G401.6 (cell line): ENCODE data around the gene ADGRV1.
"Not testable (repeated sequence)": the region's sequence is repeated elsewhere in the genome, so short reads cannot be mapped to it uniquely, and the experiment has no call there.

Experiments
- FAIRE-seq: peaks from 2 replicates; lab custom pipeline; 2012; peaks lifted over from hg19 to GRCh38; lab: Jason Lieb, UNC

ADGRV1 gene

DNA sequence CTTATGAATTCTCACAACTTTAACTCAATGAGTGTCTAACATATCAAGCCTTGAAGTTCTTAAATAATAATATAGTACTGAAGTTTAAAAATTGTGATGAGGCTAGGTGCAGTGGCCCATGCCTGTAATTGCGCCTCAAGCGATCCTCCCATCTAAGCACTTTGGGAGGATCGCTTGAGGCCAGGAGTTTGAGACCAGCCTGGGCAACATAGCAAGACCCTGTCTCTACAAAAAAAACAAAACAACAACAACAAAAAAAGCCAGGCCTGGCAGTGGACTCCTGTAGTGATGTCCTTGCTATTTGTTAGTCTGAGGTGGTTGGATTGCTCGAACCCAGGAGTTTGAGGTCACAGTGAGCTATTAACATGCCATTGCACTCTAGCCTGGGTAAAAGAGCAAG, 98.4 kb downstream of the ADGRV1 start:
- FAIRE-seq, result no peak

DNA sequence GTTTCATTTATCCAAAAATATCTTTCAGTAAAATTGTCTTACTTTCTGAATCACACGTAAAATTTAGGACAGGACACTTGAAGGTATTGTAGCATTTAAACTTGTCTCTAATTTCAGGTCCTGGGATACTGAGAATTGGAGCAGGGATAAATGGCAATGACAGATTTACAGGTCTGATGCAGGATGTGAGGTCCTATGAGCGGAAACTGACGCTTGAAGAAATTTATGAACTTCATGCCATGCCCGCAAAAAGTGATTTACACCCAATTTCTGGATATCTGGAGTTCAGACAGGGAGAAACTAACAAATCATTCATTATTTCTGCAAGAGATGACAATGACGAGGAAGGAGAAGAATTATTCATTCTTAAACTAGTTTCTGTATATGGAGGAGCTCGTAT, 99.2 kb downstream of the ADGRV1 start:
- no peak for FAIRE-seq

DNA sequence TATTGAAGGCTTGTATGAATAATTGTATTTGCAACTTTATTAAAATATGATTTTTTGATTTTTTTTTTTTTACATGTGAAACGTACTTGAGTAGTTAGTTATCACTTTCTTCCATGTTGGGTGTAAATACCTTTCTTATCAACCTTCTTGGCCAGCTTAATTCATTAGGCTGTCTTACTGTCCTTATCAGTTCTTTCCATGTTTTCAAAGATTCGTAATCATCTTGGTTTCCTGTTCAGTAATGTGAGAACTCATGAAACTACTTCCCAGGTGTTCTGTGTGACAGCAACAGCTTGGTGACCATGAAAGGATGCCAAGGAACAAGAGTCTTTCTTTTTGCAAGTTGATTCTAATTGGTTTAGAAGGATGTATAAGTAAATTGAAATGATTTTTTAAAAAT, 100.0 kb downstream of the ADGRV1 start:
- no peak for FAIRE-seq

DNA sequence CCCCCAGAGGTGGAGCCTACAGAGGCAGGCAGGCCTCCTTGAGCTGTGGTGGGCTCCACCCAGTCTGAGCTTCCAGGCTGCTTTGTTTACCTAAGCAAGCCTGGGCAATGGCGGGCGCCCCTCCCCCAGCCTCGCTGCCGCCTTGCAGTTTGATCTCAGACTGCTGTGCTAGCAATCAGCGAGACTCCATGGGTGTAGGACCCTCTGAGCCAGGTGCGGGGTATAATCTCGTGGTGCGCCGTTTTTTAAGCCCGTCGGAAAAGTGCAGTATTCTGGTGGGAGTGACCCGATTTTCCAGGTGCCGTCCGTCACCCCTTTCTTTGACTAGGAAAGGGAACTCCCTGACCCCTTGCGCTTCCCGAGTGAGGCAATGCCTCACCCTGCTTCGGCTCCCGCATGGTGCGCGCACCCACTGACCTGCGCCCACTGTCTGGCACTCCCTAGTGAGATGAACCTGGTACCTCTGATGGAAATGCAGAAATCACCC, 109.5 kb downstream of the ADGRV1 start:
- FAIRE-seq, result not testable (repeated sequence)

DNA sequence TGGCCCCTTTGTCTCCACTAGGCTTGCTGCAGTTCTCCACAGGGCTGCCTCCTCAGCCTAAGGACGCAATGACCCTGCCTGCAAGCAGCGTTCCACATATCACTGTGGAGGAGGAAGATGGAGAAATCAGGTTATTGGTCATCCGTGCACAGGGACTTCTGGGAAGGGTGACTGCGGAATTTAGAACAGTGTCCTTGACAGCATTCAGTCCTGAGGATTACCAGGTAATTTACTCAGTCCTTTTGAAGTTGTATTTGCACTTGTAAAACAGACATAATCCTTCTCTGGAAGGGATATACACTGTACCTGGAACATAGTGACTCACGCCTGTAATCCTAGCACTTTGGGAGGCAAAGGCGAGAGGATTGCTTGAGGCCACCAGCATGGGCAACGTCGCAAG, 116.6 kb downstream of the ADGRV1 start:
- FAIRE-seq, result no peak

DNA sequence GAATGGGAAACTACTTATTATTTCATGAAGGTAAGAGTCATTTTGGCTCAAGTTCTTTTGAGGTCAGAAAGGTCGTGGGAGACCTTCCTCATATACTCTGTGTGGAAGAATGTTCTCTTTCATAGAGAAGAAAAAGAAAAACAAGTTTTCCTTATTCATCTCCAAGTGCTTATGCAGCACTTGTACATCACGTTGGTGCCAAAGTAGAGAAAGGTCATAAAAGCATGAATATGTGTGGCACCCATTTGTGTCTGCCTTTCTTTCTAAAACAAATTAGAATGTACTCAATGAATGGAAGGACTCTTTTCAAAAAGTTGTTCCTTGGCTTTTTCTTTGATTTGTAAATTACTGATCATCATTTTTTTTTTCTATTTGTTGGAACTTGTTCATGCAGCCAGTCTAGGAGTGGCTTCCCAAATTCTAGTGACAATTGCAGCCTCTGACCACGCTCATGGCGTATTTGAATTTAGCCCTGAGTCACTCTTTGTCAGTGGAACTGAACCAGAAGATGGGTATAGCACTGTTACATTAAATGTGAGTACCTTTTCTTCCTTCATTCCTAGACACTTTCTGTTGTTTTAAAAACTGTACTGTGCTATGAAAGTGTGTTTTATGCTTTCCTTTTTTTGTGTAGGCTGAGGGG, 122.4 kb downstream of the ADGRV1 start:
- FAIRE-seq, result no peak

DNA sequence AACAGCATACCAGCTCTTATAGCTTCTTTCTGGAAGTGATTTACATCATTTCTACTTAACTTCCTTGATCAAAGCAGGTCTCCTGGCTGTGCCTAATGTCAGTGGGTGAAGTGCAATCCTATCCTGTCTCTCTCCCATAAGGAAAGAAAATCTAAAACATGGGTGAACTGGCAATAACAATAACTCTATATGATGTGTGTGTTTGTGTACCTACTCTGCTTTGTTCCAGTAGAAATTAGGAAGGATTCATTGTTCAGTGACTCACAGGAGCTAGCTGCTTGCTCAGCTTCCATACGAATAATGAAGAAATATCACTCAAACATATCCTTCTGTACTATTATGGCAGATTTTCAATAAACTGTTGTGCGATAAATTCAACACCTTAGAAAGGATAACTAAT, 123.7 kb downstream of the ADGRV1 start:
- no peak for FAIRE-seq

DNA sequence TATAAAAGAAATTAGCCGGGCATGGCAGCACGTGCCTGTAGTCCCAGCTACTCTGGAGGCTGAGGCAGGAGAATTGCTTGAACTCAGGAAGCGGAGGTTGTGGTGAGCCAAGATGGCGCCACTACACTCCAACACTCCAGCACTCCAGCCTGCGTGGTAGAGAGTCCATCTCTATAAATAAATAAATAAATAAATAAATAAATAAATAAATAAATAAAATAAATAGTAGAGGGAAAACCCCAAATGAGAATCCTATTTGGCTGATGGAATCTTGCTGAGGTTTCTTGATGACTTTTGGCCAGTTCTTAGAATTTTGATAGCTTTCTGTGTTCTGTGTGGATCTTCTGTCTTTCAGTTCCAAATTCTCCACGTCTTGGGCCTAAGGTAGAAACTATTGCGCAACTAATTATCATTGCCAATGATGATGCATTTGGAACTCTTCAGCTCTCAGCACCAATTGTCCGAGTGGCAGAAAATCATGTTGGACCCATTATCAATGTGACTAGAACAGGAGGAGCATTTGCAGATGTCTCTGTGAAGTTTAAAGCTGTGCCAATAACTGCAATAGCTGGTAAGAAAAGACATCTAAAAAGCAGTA, 126.9 kb downstream of the ADGRV1 start:
- FAIRE-seq, result no peak

DNA sequence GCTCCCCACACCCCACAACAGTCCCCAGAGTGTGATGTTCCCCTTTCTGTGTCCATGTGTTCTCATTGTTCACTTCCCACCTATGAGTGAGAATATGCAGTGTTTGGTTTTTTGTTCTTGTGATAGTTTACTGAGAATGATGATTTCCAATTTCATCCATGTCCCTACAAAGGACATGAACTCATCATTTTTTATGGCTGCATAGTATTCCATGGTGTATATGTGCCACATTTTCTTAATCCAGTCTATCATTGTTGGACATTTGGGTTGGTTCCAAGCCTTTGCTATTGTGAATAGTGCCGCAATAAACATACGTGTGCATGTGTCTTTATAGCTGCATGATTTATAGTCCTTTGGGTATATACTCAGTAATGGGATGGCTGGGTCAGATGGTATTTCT, 127.8 kb downstream of the ADGRV1 start:
- not testable (repeated sequence) for FAIRE-seq

DNA sequence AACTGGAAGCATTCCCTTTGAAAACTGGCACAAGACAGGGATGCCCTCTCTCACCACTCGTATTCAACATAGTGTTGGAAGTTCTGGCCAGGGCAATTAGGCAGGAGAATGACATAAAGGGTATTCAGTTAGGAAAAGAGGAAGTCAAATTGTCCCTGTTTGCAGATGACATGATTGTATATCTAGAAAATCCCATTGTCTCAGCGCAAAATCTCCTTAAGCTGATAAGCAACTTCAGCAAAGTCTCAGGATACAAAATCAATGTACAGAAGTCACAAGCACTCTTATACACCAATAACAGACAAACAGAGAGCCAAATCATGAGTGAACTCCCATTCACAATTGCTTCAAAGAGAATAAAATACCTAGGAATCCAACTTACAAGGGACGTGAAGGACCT, 128.9 kb downstream of the ADGRV1 start:
- FAIRE-seq, result not testable (repeated sequence)

DNA sequence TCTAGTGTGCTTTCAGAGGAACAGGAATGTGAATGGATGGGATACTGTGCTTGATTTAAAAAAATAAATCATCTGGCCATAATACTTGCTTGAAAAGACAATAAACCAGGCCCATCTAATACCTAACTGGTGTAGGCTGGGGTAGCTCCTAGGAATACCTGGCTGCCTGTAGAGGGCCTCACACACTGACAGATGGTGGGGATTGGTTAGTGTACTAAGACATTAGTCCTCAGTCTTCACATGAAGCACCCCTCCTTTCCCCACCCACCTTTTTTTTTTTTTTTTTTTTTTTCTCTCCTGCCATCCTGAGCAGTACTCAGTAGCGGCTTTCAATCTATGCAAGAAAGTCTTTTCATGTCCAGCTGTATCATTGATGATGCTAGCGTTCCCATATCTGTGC, 130.5 kb downstream of the ADGRV1 start:
- FAIRE-seq, result no peak

DNA sequence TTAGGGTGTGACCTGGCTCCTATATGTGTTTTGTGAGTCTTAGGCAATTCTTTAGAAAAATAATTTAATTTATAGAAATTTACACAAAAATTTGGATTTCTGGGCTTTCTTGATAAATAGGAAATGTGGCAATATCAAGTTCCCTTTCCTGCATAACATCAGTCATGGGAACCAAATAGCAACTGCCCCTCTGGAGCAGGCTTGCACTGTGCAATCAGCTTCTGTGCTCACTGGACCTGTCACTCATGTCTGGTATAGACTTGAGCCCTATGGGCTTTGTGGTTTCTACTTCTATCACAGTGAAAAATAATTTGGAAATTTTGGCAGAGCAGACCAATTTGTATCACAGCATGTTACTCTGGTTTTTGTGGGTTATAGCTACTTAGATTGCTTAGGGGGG, 131.7 kb downstream of the ADGRV1 start:
- FAIRE-seq, result no peak

DNA sequence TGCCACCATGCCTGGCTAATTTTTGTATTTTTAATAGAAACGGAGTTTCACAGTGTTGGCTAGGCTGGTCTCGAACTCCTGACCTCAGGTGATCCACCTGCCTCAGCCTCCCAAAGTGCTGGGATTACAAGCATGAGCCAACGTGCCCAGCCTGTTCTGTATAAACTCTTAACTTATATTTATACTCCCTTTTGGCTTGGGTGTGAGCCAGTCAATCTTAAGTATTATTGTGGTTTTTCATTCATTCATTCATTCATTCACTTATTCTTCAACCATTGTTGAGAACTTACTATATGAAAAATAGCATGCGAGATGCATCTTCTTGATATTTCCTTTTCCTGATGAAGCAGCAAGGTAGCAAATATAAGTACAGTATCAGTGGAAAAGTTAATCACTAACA, 132.9 kb downstream of the ADGRV1 start:
- FAIRE-seq, result no peak

DNA sequence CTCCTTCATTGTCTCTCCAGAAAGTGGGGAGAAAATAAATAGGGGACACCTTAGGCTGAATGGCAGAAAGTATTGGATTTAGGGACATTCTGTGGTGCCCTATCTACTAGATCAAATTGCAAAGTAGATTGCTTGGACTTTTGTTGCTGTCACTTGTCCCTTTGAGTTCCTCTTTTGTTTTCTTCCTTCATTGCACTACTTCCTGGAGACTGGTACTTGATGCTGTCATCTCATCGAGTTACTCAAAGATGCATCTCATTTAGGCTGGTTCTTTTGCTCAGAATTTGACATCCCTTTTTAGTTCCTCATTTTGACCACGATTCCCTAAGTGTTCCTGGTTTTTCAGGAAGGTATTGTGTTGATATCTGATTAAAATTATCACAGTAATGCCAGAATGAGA, 137.6 kb downstream of the ADGRV1 start:
- FAIRE-seq, result no peak

DNA sequence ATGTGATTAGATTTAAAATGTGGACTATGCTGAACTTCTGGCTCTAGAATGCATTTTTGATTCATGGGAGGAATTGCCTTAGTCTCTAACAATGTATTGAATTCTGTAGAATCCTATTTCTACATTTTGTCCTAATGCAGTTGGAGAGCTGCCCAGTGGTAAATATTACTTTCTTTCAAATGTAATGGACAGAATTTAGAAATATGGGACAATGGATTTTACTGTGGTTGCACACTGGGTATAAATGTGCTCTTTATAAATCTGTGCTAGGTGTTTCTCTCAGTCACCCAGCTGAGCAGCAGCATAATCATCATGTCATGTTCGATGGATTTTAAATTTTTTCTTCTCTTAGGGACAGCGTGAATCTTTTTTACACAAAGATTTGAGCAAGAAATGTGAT, 141.7 kb downstream of the ADGRV1 start:
- FAIRE-seq, result no peak

DNA sequence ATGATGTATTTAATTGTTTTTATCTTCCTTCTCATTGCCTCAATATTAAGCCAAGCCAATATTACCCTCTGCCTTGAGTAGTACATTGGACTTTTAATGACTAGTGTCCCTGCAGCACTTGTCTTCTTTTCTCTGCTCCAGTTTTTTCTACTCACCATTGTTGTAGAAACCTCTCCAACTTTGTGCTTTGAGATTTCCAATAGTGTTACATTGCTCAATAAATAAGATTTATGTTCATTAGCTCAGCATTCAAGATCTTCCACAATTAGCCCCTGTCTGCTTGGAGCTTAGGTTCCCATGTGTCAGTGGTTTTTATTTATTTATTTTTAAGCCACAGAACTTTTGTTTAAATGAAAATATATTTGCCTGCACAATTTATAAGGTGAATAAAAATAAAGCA, 145.3 kb downstream of the ADGRV1 start:
- no peak for FAIRE-seq

DNA sequence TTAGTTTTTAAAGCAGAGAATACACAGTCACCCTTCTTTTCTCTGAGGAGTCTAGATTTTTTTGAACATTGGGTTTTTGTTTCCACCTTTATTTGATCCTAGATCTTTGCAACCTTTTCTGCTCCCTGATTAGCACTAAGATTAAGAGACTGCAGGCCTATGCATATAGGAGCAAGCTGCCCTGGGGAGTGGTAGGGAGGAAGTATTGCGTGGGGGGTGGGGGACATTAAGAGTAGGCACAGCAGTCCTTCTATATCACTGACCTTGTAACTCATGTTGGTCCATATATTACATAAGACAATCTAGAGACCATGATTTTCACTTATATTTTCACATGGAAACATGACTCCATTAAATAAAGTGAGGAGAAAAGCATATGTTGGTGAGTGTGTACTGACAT, 149.1 kb downstream of the ADGRV1 start:
- no peak for FAIRE-seq

DNA sequence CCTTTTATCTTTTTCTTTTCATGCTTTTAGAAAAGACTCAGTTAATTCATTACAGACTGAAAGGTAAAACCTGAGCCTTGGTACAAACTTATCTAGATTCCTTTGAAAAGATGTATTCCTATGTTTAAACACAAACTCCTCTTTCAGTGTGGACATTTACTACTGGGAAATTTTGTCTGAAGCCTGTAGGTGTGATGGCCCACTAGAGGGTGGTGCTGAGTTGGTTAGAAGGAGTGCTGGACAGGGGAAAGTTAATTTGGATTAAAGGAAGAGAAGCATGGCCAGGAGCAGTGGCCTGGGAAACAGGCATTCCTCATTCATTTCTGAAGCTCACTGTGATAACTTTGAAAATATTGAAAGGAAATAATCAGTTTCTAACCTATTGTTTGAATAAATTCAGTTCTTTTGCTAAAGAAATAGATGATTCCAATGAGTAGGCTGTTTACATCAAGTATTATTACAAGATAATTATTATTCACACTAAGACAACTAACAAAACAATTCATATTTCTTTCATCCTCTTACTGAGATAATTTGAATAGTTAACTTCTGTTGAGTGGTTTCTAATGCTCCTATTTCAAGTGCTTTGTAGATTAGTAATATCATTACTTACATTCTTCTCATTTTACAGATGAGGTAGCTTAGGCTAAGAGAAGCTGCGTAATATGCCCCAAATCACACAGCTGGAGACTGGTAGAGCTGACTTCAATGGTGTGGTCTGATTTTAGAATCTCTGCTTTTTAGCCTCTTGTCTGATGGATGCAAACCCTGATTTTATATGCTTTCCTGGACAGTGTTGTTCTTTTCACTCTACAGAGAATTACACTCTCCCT, 150.9 kb downstream of the ADGRV1 start:
- peak; percentile 15 for FAIRE-seq

DNA sequence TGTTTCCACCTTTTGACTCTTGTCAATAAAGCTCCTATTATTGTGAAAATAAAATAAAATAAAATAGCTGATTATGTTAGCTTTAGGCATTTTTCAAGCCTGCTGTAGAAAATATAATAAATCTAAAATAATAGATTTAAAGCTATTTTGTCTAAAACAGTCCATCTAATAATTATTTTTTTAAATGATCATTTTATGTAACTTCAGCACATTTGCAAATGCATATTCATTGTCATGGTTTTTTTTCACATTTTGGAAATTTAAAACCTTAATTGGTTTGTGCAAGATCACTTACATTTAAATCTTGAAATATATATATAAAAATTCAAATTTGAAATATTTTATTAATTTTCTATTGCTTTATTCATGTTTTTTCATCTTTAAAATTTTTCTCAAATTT, 159.8 kb downstream of the ADGRV1 start:
- FAIRE-seq, result peak; percentile 75

DNA sequence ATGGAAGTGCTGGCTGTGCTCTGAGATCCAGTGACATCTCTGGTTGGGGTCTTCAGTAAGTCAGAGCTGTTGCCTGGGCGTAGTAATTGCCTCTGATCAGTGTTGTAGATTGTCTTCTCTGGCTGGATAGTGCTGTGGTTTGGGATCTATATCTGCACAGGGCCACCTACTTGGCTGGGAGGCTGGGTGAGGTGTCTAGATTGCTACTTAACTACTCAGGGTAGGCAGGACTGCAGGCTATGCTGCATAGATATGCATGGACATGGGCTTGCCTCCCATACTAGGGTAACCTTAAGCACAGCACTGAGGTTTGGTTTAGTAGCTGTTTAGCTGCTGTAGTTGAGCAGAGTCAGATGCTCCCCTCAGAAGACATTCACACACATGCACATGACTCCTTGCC, 181.0 kb downstream of the ADGRV1 start:
- FAIRE-seq, result no peak

DNA sequence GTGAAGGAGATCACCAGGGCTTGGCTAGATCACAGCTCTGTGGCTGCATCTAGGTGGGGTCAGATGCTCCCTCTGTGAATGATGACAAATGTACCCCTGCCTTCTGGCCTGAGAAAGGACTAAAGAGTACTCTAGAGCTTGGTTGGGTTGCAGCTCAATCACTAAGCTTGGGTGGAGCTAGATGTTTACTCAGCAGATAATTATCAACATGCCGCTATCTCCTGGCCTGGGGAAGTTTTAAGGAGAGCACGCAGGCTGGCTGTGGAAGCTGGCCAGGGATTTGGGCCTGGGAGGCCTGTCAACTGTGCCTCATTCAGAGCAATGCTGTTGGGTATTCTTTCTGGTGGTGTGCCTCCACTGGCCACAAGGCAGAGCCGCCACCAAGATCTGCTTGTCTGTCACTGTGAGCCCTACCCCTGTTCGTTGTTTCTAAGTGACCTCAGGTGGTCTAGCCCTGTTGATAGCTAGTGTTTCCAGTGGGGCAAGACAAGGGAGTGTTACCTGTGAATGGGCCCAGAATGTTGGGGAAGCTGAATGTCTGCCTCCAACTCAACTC, 181.7 kb downstream of the ADGRV1 start:
- no peak for FAIRE-seq

DNA sequence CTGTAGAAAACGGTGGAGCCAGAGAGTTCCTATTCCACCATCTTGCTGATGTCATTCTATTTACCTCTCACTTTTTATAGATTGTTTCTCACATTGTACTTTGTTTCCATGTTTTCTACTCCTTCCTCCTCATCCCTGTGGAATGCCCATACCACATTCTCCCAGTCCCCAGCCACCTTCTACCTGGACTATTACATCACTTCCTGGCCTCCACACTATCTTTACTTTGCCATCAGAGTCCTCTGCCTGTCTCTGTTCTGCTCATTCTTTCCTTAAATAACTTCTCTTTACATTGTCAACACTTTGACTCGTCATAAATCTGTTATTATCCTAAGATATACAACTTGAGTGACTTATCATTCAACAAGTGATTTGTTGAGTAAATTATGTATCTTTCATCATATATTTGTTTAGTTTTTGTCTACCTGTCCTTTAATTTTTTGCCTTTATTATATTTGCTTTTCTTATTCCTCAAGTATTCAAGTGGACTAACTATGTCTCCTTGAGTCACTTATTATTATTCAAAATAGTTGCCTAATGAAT, 182.5 kb downstream of the ADGRV1 start:
- no peak for FAIRE-seq

DNA sequence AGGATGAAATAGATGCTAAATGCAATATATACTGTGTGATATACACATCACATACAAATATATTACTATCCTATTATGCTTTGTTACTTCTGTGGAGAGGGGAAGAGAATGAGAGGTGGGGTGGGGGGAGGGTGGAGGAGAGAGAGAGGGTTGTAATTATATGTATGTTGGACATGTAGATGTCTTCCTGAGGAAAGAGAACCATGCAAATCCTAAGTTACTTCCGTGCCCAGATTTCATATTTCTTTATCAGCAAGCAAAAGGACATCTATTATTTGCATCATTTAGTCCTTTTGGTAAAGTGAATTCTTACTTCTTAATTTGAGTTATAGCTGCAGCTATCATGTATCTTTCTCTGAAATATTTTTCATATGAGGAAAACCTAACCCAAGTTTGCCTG, 187.5 kb downstream of the ADGRV1 start:
- no peak for FAIRE-seq
